ENCODE measurements around the gene SBF2. TPM values are rescaled to one million over a fixed set of nuclear protein-coding genes. Genes with fewer than 3 reads are reported as not detected.

SBF2 gene
- total and polyA plus RNA-seq, 8 donors: 25.7 to 62.6 (median 57.0) TPM

DNA sequence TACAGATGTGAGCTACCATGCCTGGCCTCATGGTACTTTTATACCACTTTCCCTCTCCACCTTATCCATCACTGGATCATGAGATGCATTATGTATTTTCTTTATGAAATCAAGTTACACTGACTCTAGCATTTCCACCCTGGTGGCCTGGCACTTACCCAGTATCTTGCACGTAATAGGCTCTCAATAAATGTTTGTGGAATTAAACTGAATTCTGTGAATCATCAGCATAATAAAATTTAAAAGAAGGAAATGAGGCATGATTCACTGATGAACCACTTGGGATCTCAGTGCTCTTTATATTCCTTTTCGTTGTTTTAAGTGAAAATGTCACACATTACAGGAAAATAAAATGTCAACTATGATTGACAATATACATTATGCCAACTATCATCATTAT is 35.9 kb upstream of the SBF2 start:
- Histone ChIP-seq H3K9me3 (no peaks in the 10 kb centered on the region), H3K36me3 (no peaks in the 10 kb centered on the region), H3K4me3 (no peak overlapping the region), H3K27me3 (no peaks in the 10 kb centered on the region), H3K4me1 (peaks cover 30 to 45% of the 10 kb centered on the region in 2 donors), H3K27ac (no peak overlapping the region)
- intact Hi-C loops (cut with DNase I): no loop called here
- DNase-seq: no peak
- no peak for ATAC-seq
- TF ChIP-seq, protein P1, sequence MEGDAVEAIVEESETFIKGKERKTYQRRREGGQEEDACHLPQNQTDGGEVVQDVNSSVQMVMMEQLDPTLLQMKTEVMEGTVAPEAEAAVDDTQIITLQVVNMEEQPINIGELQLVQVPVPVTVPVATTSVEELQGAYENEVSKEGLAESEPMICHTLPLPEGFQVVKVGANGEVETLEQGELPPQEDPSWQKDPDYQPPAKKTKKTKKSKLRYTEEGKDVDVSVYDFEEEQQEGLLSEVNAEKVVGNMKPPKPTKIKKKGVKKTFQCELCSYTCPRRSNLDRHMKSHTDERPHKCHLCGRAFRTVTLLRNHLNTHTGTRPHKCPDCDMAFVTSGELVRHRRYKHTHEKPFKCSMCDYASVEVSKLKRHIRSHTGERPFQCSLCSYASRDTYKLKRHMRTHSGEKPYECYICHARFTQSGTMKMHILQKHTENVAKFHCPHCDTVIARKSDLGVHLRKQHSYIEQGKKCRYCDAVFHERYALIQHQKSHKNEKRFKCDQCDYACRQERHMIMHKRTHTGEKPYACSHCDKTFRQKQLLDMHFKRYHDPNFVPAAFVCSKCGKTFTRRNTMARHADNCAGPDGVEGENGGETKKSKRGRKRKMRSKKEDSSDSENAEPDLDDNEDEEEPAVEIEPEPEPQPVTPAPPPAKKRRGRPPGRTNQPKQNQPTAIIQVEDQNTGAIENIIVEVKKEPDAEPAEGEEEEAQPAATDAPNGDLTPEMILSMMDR (IDR thresholded peaks at IDR 0.05): no peak

DNA sequence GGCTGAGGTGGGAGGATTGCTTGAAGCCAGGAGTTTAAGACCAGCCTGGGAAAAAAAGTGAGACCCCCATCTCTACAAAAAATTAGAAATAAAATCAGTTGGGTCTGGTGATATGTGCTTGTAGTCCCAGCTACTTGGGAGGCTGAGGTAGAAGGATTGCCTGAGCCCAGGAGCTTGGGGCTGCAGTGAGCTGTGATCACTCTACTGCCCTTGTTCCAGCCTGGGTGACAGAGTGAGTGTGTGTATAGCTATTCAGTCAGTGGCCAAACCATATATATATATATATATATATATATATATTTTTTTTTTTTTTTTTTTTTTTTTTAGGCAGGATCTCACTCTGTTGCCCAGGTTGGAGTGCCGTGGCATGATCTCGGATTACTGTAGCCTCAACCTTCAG is 35.3 kb upstream of the SBF2 start:
- peak overlapping the region; percentile 71 to 79 for H3K27ac ChIP-seq
- no peaks in the 10 kb centered on the region for H3K27me3 ChIP-seq
- intact Hi-C loops (cut with DNase I): no loop called here
- H3K9me3 ChIP-seq: no peaks in the 10 kb centered on the region
- H3K4me1 ChIP-seq: peaks cover 30 to 46% of the 10 kb centered on the region in 2 donors
- no peaks in the 10 kb centered on the region for H3K36me3 ChIP-seq
- DNase-seq (no peak), ATAC-seq (no peak)
- no peak overlapping the region for H3K4me3 ChIP-seq
- TF ChIP-seq, protein P1 (IDR thresholded peaks at IDR 0.05): no peak

DNA sequence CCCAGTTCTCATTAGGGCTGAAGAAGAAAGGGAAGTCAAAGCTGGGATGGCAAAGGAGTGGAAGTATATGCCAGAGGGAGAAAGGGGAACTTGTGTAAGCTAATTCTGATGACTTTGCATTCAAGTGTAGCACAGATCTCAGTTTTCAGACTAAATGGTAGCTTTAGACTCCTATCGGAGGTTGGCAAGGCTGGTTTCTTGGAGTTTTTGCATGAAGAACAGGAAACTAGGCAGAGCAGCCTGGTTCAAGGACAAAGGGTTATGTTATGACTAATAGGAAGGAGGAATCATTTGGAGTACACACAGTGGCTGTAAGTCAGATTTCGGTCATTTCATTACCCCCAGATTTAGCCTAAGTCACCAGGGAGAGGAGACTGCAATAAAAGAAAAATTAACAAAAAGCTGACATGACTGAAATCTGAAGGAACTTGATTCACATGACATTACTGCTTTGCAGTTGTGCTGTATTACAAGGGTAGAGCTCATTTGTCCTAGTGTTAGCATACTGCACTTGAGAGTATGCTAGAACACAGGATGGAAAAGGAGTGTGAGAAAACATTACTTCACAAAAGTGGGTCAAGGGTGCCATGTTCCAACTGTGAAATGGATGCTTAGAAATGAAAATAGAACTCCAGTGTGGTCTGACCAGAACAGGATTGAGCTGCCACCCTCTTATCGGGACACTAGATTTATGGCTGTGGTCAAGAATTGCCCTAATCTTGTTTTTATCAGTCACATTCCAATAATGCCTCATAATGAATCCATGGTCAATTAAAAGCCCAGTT is 34.5 kb upstream of the SBF2 start:
- TF ChIP-seq, protein P1 (IDR thresholded peaks at IDR 0.05): no peak
- H3K27me3 ChIP-seq: no peaks in the 10 kb centered on the region
- peak overlapping the region; percentile 71 to 79 for H3K27ac ChIP-seq
- ATAC-seq (peak; percentile 69), DNase-seq (no peak)
- H3K4me1 ChIP-seq: peaks cover 30 to 49% of the 10 kb centered on the region in 2 donors
- H3K4me3 ChIP-seq: no peak overlapping the region
- intact Hi-C loops (cut with DNase I): no loop called here
- H3K36me3 ChIP-seq: no peaks in the 10 kb centered on the region
- no peaks in the 10 kb centered on the region for H3K9me3 ChIP-seq

DNA sequence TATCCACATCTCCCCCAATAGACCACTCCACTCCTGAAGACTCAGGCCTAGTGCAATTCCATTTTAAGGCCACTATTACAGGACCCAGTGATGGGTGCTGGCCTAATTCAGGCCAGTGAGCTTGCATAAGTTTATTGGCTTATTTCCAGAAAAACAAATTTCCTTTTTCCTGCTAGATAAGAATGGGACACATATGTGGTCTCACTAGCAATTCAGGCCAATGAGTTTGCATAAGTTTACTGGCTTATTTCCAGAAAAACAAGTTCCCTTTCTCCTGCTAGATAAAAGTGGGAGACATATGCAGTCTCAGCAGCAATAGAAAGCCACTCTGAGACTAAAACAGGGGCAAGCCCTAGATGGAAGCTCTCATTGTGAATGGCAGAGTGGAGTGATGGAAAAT is 33.2 kb upstream of the SBF2 start:
- H3K27me3 ChIP-seq: no peaks in the 10 kb centered on the region
- H3K4me3 ChIP-seq: no peak overlapping the region
- H3K4me1 ChIP-seq: peaks cover 30 to 61% of the 10 kb centered on the region in 2 donors
- TF ChIP-seq, protein P1 (IDR thresholded peaks at IDR 0.05): no peak
- H3K27ac ChIP-seq: peak overlapping the region; percentile 20 to 79
- ATAC-seq (no peak), DNase-seq (no peak)
- intact Hi-C loops (cut with DNase I): no loop called here
- no peaks in the 10 kb centered on the region for H3K9me3 ChIP-seq
- H3K36me3 ChIP-seq: no peaks in the 10 kb centered on the region

DNA sequence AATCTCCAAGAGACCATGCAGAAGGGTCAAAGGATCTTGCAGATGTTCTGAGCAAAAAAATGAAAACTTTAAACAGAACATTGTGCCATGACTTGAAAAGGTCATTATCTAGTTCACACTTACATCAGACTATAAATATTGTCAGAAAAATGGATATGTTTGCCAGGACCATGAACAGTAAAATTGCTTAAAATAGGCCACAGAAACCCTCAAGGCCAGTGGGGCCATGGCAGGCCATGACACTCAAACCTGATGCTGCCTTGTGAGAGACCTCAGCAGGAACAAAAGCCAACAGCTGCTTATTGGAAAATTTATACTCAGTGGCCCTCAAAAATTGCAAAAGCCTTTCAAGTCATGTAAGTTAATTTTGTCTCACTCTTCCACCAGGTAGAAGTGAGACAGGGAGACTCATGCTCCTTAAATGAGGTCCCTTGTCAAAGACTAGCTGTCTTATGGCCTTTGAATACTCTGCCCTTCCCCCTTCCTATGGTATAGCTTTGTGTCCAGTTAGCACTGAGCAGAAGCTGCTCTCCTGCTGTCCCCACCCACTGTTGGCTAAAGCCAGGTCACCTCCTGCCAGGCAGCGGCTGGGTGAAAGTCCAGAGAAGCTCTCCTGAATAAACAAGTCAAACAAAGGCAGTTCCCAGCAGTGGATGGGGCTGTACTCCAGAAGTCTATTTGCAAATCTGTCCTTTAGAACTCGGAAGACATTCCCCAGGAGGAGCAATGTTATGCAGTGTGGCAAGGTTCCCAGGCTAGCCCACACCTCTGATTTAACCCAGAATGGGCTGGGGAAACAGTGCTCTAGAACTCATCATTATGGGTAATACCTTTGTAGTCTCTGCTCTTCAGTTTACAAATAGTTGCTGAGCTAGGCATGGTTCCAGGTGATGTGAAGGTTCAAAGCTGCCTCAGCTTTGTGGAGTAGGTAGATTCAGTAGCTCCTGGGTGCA is 32.3 kb upstream of the SBF2 start:
- TF ChIP-seq, protein P1 (IDR thresholded peaks at IDR 0.05): no peak
- H3K4me3 ChIP-seq: no peak overlapping the region
- H3K4me1 ChIP-seq: peaks cover 30 to 62% of the 10 kb centered on the region in 2 donors
- peak overlapping the region; percentile 45 to 79 for H3K27ac ChIP-seq
- no peaks in the 10 kb centered on the region for H3K27me3 ChIP-seq
- no peaks in the 10 kb centered on the region for H3K9me3 ChIP-seq
- ATAC-seq (peak; percentile 6), DNase-seq (no peak)
- no peaks in the 10 kb centered on the region for H3K36me3 ChIP-seq
- intact Hi-C loops (cut with DNase I): no loop called here

Measured in left lung (tissue), 10 donors.